ENCODE measurements around the gene RAX2.

Gene RAX2

GRCh38 chr19:3798137-3798536 lies 26.1 kb upstream of the RAX2 start:
- no peak for TF ChIP-seq CTCF (IDR thresholded peaks at IDR 0.05; ENCODE audit: extremely low read depth, missing control alignments)
- DNase-seq (ENCODE audit: low spot score) = no peak

GRCh38 chr19:3796358-3796757 lies 24.3 kb upstream of the RAX2 start:
- no peak for TF ChIP-seq CTCF (IDR thresholded peaks at IDR 0.05; ENCODE audit: extremely low read depth, missing control alignments)
- DNase-seq (ENCODE audit: low spot score) = no peak

- no peak for DNase-seq (ENCODE audit: low spot score)
- TF ChIP-seq CTCF (IDR thresholded peaks at IDR 0.05; ENCODE audit: extremely low read depth, missing control alignments) = no peak
Measured at GRCh38 chr19:3793799-3794198, 21.8 kb upstream of the RAX2 start.

- DNase-seq (ENCODE audit: low spot score) = no peak
- no peak for TF ChIP-seq CTCF (IDR thresholded peaks at IDR 0.05; ENCODE audit: extremely low read depth, missing control alignments)
Measured at GRCh38 chr19:3792114-3792513, 20.1 kb upstream of the RAX2 start.

GRCh38 chr19:3790941-3791340 lies 18.9 kb upstream of the RAX2 start:
- DNase-seq (ENCODE audit: low spot score) = no peak
- TF ChIP-seq CTCF (IDR thresholded peaks at IDR 0.05; ENCODE audit: extremely low read depth, missing control alignments) = no peak

- no peak for DNase-seq (ENCODE audit: low spot score)
- TF ChIP-seq CTCF (IDR thresholded peaks at IDR 0.05; ENCODE audit: extremely low read depth, missing control alignments) = no peak
Measured at GRCh38 chr19:3790209-3790734, 18.2 kb upstream of the RAX2 start.

GRCh38 chr19:3788996-3789778 lies 17.2 kb upstream of the RAX2 start:
- TF ChIP-seq CTCF (IDR thresholded peaks at IDR 0.05; ENCODE audit: extremely low read depth, missing control alignments) = no peak
- no peak for DNase-seq (ENCODE audit: low spot score)

Data from GM20000 (cell line).